ENCODE measurements around the gene GDI1.

GDI1 gene

DNA sequence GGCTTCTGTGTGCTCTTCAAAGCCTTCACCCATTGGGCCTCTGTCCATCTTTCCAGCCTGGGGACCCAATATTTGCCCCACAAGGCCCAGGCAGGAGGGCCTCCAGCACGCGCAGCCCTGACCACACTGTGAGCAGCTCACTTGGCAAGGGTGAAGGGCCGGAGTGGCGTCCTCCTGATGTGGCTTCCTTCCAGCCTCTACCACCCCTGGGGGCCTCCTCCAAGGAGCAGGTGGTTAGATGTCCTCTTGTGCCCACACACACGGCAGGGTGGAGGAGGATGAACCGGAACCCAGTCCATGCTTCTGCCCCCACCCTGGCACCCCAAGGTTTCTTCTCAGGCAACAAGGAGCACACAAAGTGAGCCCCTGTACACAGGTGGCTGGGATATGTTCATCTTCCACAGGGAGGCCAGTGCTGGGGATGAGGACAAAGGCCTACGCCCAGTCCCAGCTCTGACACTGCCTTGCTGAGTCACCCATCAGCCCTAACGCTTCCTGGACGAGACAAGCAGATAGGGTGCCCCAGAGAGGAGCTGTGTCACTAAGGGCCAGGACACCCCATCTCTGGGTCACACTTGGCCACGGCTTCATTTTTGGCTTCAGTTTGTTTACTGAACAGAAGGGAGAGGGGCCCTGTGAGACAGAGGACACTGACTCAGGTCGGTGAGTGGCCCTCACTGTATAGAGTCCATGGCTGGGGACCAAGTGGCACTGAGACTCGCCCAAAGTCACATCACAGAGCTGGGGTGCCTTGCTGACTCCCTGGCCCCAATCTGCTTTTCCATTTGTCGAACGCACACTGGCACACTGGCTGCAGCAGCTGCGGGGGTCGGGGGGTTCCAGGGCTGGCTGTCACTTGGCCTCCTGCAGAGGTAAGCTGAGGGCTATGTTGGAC is 47.5 kb downstream of the GDI1 start:
- DNase-seq: peak; percentile 14

DNA sequence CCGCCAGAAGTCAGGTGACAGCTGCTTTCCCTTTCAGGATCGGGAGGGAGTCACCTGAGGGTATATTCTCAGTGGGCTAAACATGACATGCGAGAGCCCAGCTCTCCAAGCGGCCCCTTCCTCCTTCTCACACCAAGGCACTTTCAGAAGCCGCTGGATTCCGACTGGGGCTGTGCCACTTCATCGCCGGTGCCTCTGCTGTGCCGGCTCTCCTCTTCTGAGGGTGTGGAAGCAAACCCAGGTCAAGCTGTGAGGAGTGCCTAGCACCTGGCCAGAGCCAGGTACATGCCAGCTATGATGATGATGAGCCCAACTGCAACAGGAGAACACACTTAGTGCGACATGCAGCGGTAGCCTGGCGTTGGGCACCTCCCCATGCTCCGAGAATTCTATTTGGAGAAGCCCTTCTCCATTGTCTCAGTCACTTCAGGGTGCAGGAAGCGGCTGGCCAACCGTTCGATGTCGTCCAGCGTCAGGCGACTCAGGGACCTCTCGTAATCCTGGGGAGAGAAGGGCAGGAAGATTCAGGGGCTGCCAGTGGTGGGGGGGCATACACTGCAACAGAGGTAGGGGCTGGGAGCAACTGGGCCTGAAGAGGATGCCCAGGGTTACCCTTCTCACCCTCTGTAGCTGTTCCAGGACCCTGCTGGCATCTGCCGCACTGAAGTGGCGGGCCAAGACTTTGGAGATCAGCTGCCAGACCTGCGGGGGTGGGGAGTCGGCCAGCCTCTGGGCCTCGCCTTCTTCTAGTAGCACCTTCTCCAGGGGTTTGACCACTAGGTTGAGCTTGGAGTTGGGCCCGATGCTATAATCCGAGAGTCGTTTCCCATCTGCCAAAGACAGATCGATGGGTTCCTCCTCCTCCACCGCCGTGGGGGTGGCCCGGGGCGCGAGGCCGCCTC is 48.4 kb downstream of the GDI1 start:
- no peak for DNase-seq

DNA sequence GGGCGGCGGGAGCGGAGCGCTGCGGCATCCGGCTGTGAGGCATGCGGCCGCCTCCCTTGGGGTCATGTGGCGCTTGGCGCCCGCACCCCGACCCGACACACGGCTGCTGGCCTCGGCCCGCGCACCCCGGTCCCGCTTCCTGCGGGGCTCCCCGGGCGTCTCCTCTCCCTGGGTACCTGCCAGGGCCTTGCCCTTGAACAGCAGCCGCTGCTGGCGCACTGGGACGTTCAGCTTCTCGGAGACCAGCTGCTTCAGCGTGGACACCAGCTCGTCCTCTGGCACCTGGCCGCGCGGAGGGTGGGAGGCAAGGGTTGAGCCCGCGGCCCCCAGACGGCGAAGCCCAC is 49.1 kb downstream of the GDI1 start:
- DNase-seq: peak; percentile 31

DNA sequence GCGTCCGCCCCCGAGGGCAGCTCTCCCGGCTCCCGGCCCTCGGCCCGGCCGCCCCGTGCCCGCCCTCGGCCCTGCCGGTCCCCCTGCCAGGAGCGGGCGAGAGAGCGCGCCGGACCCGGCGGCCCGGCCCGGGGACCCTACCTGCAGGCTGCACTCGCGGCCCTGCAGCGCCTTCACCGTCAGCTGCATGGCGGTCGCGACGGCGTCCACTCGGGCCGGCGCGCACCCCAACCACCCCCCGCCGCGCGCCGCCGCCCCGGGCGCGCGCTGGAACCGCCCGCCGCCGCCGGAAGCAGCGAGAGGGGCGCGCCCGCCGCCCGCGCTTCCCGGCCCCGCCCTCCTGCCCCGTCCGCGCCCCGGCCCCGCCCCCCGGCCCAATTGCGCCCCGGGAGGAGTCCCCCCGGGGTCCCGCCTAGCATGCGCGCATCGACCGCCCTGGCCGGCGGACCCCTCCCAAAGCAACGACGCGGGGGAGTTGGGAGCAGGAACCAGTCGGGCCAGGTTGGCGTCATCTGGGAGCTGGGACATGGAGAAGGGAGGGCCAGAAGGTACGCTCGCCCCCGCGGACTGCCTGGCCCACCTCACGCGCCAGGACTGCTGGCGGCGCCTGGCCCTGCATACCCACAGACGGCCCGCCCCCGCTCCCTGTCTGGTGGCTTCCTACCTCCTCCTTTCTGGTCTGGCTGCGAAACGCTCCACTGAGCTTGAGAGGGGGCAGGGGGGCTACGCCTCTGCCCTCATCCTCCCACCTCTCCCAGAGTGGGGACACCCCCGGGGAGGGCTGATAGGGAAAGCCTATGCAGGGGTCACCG is 49.6 kb downstream of the GDI1 start, which contains the start of gene UBL4A:
Gene UBL4A (minus strand): TSS at position 220 of the 812 bp plus-strand sequence. CDS start 31 bp downstream, at position 189.
- DNase-seq: peak; percentile 55

DNA sequence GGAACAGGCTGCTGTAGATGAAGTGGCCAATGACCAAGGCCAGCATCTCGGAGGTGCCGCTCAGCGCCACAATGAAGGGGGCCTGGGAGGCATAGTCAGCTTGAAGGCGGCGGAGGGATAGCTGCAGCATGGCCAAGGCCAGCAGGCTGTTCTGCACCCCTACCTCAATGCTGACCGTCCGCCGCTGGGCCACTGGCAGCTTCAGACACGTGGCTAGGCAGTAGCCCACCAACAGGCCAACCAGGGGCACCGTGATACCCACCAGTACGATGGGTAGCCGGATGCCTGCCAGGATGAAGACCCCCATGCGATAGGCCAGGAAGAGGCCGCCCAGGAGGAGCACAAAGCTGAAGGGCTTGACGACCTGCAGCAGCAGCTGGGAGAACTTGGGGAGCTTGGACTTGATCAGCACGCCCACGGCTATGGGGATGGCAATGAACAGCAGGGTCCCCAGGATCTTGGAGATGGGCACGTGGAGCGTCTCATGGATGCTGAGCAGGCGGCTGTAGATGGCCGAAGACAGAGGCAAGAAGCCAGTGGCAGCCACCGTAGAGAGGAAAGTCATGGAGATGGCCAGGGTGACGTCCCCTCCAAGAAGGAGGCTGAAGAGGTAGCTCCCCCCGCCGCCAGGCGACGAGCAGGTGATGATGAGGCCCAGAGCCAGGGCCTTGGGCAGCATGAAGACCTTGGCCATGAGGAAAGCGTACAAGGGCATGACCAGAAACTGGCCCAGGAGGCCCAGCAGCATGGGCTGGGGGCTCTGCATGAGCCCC is 50.8 kb downstream of the GDI1 start:
- DNase-seq: no peak

DNA sequence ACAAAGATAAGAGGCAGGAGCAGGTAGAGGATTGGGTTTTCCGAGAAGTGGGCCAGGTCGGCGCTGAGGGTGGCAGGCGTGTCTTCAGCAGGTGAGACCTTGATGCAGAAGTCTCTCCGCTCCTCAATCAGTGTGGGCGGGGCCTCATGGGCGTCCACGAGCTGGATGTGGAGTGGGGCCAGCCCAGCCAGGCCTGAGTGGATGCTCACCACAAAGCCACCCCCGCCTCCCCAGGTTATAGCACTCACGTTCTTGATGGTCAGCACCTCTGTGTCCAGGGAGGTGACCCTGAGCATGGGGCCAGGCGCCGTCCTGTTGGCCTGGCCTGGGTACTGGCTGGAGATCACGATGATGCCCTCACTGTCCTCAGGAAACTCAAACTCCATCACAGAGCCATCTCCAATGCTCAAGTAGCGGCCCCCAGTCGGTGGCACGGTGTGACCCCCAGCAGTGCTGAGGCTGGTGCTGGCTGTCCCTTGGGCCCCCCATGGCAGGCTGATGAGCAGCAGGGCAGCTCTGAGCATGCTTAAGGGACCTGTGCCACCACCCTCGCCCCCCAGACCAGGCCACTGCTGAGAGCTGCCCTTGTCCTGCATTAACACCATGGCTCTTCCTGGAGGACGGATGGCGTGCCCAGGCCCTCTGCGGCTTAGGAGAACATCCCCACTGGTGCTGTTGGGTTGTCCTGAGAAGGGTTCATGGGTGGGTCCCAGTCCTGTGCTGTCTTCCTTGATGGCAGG is 51.6 kb downstream of the GDI1 start:
- no peak for DNase-seq

DNA sequence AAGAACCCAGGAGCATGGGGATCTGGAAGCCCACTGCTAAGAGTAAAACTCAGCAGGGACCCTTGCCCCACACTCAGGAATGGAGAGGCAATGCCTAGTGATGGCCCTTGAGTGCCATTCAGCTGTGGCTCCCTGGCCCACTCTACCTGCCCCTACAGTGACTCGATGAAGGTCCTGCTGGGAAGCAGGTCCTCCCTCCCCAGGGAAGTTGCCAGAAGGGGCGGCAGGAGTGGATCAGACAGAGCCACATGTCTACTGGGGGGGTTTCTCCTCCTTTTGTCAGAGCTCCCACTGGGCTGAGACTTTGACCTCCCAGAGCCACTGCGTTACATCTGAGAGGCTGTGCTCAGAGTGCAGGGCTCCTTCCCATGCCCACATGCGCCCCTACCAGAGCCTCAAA is 52.2 kb downstream of the GDI1 start:
- no peak for DNase-seq

DNA sequence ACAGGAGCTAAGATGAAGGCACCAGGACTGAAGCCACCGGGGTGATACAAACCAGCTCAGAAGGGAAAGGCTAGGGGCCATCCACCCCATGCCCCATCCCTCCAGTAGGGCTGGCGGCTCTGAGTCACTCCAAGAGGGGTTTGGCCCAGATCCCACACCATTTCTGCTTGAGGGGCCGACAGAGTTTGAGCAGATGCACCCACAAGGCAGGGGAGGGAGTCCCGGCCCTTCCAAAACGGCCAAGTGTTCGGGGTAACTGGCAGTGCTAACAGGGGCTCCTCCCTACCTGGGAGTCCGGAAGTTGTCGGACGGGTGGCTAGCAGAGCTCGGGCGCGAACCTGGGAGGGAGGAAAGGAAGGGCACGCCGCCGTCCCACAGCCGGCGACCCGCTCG is 53.1 kb downstream of the GDI1 start:
- peak; percentile 39 for DNase-seq

DNA sequence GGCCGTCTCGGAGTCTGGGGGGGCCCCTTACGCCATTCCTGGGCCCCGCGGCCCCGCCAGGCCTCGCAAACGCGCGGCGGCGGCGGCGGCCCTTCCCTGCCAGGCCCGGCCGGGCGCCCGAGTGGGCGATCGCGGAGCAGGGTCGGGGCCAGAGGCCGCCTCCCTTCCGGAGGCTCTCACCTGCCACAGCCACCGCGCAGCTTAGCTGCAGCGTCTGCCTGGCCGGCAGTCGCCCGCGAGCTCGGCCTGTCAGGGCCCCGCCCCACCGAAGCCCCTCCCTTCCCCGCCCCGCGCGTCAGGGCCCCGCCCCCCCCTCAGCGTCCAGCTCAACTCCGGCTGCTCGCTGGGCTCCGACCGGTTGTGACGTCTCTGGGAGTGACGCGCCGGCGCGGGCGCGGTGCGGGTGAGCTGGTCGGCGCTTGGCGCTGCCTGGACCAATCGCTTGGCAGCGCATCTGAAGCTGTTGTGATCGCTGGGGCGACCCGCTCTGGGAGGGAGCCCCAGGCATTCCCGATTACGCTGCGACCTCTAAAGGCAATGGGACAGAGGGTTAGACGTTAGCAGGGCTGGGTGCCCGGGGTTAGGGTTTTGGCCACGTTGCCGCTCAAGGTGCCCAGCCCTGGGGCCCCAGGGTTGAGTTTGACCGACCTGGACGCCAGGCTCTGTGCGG is 53.6 kb downstream of the GDI1 start, which contains the start of gene SLC10A3:
Gene SLC10A3 (minus strand): TSS at position 216 of the 670 bp plus-strand sequence. CDS start 1,689 bp downstream, outside the sequence.
- DNase-seq: peak; percentile 94

All from activated CD4-positive, alpha-beta T cell treated with anti-CD3 and anti-CD28 coated beads, Interleukin-2, amount 50 U/mL, for 16 hours (primary cell).